ENCODE measurements around the gene OR51B2. TPM values are rescaled to one million over a fixed set of nuclear protein-coding genes. Genes with fewer than 3 reads are reported as not detected.

Gene OR51B2
- total RNA-seq, 1 experiment from 2014 or later = not detected

- H2BK15ac ChIP-seq (ENCODE audit: low read depth, low read length) = no peak overlapping the region
- Mint-ChIP-seq H3K27me3 (ENCODE audit: low read depth) (no peaks in the 10 kb centered on the region; the same call in 1 of the 2 replicates), H3K4me3 (no peak overlapping the region), H3K9me3 (no peaks in the 10 kb centered on the region), H3K4me1 (no peaks in the 10 kb centered on the region), H3K27ac (no peak overlapping the region), H3K36me3 (ENCODE audit: insufficient read depth in 1 of 3, low read depth in 3 of 3) (peaks cover 0 to under 1% (median 0%) of the 10 kb centered on the region in 3 experiments; a peak in 1 of 7 replicates)
- H3K56ac ChIP-seq (ENCODE audit: insufficient read length, low read depth, low read length) = no peak overlapping the region
- H3K27ac ChIP-seq (ENCODE audit: insufficient read length, low read depth, low read length) = no peak overlapping the region
- no peak overlapping the region for H3K18ac ChIP-seq (ENCODE audit: insufficient read length, low read depth, low read length)
- H4K91ac ChIP-seq (ENCODE audit: insufficient read length, low read depth, low read length) = no peak overlapping the region
- H3K79me2 ChIP-seq (ENCODE audit: insufficient read depth, low read length) = no peaks in the 10 kb centered on the region
- no peak overlapping the region for H3K23ac ChIP-seq (ENCODE audit: insufficient read length, low read depth, low read length)
- no peak overlapping the region for H2BK12ac ChIP-seq (ENCODE audit: insufficient read length, low read depth, low read length)
- H4K20me1 ChIP-seq (ENCODE audit: control insufficient read depth, insufficient read depth, insufficient read length) = no peaks in the 10 kb centered on the region
- no peak overlapping the region for H2BK20ac ChIP-seq (ENCODE audit: low read depth, low read length, poor library complexity, severe bottlenecking)
- no peaks in the 10 kb centered on the region for H3K27me3 ChIP-seq (ENCODE audit: insufficient read depth, low read length)
- H3K4me2 ChIP-seq (ENCODE audit: insufficient read depth, insufficient read length, low read length) = no peak overlapping the region
- no peak overlapping the region for H2BK120ac ChIP-seq (ENCODE audit: low read depth, low read length, poor library complexity, severe bottlenecking)
- no peak overlapping the region for H2AK5ac ChIP-seq (ENCODE audit: insufficient read length, low read length)
- no peak overlapping the region for H4K8ac ChIP-seq (replicated peaks; ENCODE audit: insufficient read length, low read depth, low read length)
- no peaks in the 10 kb centered on the region for H3K9me3 ChIP-seq (ENCODE audit: control insufficient read depth, low read depth, low read length)
- no peaks in the 10 kb centered on the region for H3K23me2 ChIP-seq (ENCODE audit: insufficient read length, low read depth, low read length, poor library complexity, severe bottlenecking)
- no peak overlapping the region for H3K14ac ChIP-seq (ENCODE audit: insufficient read depth, low read length)
- no peak overlapping the region for H2AFZ ChIP-seq (ENCODE audit: low read length)
- no peak overlapping the region for H3K4ac ChIP-seq (ENCODE audit: low read depth, low read length)
- TF ChIP-seq CTCF (conservative IDR thresholded peaks at IDR 0.05) = no peak
- H3K79me1 ChIP-seq (ENCODE audit: insufficient read depth, low read depth, low read length, poor library complexity, severe bottlenecking) = no peaks in the 10 kb centered on the region
- no peak overlapping the region for H2BK5ac ChIP-seq (ENCODE audit: insufficient read length, low read length)
- WGBS (ENCODE audit: extremely low coverage, insufficient read length, low lambda C conversion rate) = no CpG with 5 or more reads among the region's 7 CpGs
- H3K4me1 ChIP-seq (ENCODE audit: insufficient read depth, low read length) = no peaks in the 10 kb centered on the region
- no peak overlapping the region for H4K5ac ChIP-seq (ENCODE audit: insufficient read length, low read depth, low read length)
- no peak for DNase-seq
- no peak overlapping the region for H3K9ac ChIP-seq (ENCODE audit: extremely low read depth, insufficient read length, low read length)
- H3T11ph ChIP-seq (ENCODE audit: low read length) = no peak overlapping the region
These were observed 35.8 kb downstream of the OR51B2 start for GRCh38 chr11:5288108-5288905.
